Measurements from ENCODE around the gene TIMP1. TPM values are rescaled to one million over a fixed set of nuclear protein-coding genes. Genes with fewer than 3 reads are reported as not detected.

Gene TIMP1
- total and polyA plus RNA-seq, 2 experiments from 2014 or later: 39.0 to 117 TPM

DNA sequence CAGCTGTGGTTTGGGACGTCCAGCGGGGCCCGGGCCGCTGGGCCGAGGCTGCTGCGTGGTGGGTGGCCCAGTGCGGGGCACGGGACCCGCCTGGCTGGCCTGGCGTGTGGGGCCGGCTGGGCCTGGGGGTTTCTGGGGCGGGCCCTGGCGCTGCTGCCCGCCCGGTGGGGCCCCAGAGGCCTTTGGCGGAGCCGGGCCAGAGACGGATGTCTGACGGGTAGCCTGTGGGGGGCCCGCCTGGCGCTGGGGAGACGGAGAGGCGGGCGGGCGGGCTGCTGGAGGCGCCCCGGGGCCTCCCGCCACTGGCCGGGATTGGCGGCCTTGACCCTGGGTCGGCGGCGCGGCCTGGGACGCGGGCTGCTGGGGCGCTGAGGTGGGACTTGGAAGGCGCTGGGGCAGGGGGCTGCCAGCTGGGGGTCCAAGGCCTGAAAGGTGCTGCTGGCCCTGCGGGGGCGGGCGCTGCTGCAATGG, 8.1 kb upstream of the TIMP1 start (continued):
- TF ChIP-seq ZNF331 (CRISPR knock-in tag; IDR thresholded peaks at IDR 0.05; ENCODE audit: low read depth) (no peak), STAT1 (IDR thresholded peaks at IDR 0.05; ENCODE audit: unreplicated experiment) (no peak), CREB1 (CRISPR knock-in tag; IDR thresholded peaks at IDR 0.05; ENCODE audit: low read depth) (no peak)
- TF ChIP-seq, protein P1, sequence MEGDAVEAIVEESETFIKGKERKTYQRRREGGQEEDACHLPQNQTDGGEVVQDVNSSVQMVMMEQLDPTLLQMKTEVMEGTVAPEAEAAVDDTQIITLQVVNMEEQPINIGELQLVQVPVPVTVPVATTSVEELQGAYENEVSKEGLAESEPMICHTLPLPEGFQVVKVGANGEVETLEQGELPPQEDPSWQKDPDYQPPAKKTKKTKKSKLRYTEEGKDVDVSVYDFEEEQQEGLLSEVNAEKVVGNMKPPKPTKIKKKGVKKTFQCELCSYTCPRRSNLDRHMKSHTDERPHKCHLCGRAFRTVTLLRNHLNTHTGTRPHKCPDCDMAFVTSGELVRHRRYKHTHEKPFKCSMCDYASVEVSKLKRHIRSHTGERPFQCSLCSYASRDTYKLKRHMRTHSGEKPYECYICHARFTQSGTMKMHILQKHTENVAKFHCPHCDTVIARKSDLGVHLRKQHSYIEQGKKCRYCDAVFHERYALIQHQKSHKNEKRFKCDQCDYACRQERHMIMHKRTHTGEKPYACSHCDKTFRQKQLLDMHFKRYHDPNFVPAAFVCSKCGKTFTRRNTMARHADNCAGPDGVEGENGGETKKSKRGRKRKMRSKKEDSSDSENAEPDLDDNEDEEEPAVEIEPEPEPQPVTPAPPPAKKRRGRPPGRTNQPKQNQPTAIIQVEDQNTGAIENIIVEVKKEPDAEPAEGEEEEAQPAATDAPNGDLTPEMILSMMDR (conservative IDR thresholded peaks at IDR 0.05; ENCODE audit: low read depth in 2 of 2): no peak
- TF ChIP-seq, protein P2, sequence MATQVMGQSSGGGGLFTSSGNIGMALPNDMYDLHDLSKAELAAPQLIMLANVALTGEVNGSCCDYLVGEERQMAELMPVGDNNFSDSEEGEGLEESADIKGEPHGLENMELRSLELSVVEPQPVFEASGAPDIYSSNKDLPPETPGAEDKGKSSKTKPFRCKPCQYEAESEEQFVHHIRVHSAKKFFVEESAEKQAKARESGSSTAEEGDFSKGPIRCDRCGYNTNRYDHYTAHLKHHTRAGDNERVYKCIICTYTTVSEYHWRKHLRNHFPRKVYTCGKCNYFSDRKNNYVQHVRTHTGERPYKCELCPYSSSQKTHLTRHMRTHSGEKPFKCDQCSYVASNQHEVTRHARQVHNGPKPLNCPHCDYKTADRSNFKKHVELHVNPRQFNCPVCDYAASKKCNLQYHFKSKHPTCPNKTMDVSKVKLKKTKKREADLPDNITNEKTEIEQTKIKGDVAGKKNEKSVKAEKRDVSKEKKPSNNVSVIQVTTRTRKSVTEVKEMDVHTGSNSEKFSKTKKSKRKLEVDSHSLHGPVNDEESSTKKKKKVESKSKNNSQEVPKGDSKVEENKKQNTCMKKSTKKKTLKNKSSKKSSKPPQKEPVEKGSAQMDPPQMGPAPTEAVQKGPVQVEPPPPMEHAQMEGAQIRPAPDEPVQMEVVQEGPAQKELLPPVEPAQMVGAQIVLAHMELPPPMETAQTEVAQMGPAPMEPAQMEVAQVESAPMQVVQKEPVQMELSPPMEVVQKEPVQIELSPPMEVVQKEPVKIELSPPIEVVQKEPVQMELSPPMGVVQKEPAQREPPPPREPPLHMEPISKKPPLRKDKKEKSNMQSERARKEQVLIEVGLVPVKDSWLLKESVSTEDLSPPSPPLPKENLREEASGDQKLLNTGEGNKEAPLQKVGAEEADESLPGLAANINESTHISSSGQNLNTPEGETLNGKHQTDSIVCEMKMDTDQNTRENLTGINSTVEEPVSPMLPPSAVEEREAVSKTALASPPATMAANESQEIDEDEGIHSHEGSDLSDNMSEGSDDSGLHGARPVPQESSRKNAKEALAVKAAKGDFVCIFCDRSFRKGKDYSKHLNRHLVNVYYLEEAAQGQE (IDR thresholded peaks at IDR 0.05; ENCODE audit: unreplicated experiment): no peak

DNA sequence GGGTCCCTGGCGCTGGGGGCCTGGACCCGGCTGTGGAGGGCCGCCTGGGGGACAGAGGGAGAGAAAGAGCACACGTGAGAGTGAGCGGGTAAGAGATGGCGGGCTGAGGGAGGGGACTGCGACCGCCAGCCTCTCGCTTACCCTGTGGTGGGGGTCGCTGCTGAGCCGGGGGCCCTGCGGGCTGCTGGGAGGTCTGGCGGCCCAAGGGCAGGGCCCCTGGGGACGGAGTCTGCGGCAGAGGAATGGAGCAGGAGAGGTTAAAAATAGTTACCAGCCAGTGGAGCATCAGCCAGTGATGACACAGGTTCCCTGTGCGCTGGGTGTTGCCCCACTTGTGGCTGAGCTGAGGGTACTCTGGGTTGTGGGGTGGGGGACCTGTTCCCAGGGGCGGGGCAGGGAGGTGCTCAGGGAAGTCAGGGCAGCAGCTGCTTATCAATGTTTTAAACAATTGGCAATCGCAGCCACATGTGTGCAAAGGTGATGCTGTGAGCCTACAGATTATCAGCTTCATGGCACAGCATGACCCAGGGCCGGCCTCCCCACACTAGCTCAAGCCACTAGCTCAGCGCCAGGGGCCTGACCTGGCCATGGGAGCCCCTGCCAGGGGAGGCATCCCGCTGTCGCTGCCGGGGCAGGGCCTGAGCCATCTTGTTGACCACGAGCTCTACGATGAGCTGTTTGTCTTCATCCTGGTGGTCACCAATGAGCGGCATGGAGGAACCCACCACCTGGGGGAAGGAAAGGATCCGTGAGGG, 7.5 kb upstream of the TIMP1 start:
- Mint-ChIP-seq H3K36me3 (ENCODE audit: low read depth) (peaks cover 33% of the 10 kb centered on the region), H3K4me1 (peaks cover 35% of the 10 kb centered on the region), H3K4me3 (peak overlapping the region; percentile 62), H3K27me3 (ENCODE audit: insufficient read depth, low read depth, poor library complexity) (peaks cover 21% of the 10 kb centered on the region), H3K9me3 (no peaks in the 10 kb centered on the region; the same call in 2 of the 3 replicates), H3K27ac (no peak overlapping the region)
- peaks cover 5% of the 10 kb centered on the region; the same call in 1 of the 2 replicates for H3K4me1 ChIP-seq (ENCODE audit: insufficient read depth)
- no peaks in the 10 kb centered on the region for H3K79me2 ChIP-seq (replicated peaks; ENCODE audit: insufficient read depth)
- H3K9me2 ChIP-seq (ENCODE audit: insufficient read depth): no peaks in the 10 kb centered on the region
- H3F3A ChIP-seq (replicated peaks; ENCODE audit: low read depth): no peaks in the 10 kb centered on the region
- H3K27ac ChIP-seq (ENCODE audit: low read depth): peak overlapping the region; percentile 93
- H3K4me2 ChIP-seq: peak overlapping the region; percentile 80
- no peak overlapping the region for H2AFZ ChIP-seq
- H4K20me1 ChIP-seq (replicated peaks; ENCODE audit: insufficient read depth): no peaks in the 10 kb centered on the region
- peak; percentile 19 for ATAC-seq
- peak overlapping the region; percentile 56 for H3K4me3 ChIP-seq
- peak; percentile 23 for DNase-seq (ENCODE audit: low spot score)
- TF ChIP-seq, protein P1 (conservative IDR thresholded peaks at IDR 0.05; ENCODE audit: low read depth in 2 of 2): no peak
- H3K36me3 ChIP-seq (ENCODE audit: insufficient read depth): no peaks in the 10 kb centered on the region
- no peaks in the 10 kb centered on the region for H3K27me3 ChIP-seq (ENCODE audit: insufficient read depth)

Measured in GM23338 (cell line).